SKM-1 (cell line): ENCODE data around the gene BRD9.
"Not testable (repeated sequence)": the region's sequence is repeated elsewhere in the genome, so short reads cannot be mapped to it uniquely, and the experiment has no call there.

Source experiments
- DNase-seq: peaks from one replicate; lab custom pipeline; 2025; ENCODE audit not compliant: unreplicated experiment; lab: John Stamatoyannopoulos, UW

Gene BRD9

DNA sequence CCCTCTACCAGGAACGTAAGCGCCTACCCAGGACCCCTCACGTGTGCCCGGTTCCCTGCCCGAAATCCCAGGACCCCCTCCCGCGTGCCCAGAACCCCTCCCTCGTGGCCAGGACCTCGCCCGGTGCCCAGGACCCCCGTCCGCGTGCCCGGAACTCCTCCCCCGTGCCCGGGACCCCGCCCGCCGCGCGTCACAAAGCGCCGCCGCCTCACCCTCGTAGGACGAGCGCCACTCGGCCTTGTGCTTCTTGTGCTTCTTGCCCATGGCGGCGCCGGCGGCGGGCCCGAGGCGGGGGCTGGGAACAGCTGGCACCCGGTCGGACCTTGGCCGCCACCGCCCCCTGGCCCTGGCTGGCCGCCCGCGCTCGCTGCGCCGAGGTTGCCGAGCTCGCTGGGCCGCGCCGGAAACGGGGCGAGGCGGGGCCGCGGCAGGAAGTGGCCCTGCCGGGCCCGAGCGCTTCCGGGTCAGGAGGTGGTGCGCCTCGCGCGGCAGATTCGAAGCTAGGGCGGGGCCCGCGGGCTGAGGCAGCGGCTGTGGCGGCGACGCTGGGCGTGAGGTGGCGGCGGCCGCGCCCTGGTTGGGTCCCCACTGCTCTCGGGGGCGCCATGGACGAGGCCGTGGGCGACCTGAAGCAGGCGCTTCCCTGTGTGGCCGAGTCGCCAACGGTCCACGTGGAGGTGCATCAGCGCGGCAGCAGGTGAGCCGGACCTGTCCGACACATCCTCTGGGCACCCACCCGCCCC is at the start of gene BRD9, which contains the start of gene TRIP13:
Gene BRD9 (minus strand): TSS at position 408 of the 743 bp plus-strand sequence. CDS start 144 bp downstream, at position 264.
Gene TRIP13 (plus strand): TSS at position 491 of the 743 bp plus-strand sequence. CDS start 115 bp downstream, at position 606.
- peak; percentile 39 for DNase-seq

DNA sequence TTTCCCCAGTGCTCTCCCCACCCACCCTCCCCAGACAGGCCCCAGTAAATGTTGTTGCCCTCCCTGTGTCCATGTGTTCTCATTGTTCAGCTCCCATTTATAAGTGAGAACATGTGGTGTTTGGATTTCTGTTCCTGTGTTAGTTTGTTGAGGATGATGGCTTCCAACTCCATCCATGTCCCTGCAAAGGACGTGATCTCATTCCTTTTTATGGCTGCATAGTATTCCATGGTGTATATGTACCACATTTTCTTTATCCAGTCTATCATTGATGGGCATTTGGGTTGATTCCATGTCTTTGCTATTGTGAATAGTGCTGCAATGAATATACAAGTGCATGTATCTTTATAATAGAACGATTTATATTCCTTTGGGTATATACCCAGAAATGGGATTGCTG is 48.1 kb upstream of the BRD9 start:
- not testable (repeated sequence) for DNase-seq

DNA sequence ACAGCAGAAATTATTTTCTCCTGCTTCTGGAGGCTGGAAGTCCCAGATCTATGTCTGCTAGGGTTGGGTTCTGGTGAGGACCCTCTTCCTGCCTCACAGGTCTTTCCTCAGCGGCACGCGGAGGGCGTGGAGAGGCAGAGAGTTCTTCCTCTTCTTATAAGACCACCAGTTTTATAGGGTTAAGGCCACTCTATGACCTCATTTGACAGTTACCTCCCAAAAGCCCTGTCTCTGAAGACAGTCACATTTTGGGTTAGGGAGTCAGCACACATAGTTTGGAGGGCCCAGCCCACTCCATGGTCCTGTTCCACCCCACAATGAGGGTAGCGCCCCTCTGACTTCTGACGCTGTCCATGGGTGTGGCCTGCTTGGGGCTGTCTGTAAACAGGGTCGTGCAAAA is 46.8 kb upstream of the BRD9 start:
- no peak for DNase-seq

DNA sequence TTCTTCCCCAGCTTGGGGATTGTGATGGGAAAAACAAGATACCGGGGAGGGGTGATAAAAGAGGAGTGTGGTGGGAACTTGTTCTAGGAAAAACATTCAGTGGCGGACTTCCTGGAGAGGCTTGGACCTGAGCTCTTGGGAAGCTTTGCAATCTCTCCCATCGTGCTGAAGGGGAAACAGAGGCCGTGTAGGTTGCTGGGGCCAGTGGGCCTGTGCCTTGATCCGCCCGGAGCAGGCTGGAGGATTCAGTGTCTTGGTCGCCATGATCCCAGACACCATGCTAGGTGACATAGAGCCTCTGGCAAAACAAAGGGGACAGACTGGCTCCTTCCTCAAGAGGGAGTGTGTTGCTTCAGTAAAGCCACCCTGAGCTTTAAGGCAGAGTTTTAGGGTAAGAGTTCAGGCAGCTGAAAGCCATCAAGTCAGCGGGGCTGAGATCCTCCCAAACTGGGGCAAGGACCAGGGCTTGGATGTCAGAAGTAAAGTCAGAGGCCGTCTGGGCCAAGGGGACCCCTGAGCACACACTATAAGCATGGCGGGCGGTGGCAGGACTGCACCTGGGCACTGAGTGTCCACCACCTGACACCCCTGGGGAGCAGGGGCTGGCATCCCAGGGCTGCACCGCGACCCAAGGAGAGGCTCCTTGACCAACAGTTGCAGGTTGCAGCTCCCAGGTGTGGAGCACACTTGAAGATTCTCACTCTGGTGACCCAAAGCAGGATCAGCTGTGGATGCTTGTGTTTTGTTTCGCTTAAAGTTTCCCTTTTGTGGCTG is 44.7 kb upstream of the BRD9 start:
- no peak for DNase-seq

DNA sequence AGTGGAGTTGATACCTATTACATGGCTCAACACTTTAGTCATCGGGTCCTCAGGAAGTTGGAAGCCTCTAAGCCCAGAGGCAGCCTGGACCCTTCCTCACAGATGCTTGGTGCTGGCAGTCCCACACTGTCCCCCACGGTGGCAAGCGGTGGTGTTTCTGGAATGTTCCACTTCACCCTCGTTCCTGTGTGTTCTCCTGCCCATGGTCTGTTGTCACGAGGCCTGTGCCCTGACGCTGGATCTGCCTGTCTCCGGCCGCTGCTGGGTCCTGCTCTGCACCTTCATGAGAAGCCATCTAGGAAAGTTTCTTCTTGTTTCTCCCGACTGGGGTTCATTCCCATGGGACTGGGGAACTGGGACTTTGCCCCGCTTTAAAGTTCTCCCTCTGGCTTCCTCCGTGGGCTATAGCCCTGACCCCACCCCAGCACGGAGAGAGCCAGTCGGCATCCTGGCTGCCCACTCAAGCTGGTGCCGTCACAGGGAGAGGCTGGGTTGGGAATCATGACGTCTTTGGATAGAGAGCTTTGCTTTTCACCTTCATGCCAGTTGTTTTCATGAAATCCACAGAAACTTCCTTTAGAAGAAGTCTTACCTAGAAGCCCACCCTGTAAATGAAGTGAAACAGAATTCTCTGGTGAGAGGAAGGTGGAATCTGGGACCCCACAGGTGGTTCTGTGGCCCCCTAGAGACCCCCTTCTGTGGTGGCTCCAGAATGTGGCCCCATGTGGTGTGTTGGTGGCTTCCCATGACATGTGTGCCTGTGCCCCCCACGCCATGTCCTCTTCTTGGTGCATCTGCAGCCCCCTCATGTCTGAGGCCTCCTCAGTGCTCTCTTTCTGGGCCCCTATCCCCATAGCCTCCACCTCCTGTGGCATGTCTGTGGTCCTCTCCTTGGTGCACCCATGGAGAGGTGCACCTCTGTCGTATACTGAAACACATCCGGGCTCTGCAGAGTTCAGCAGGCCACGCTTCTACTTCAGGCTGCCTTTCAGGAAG is 43.8 kb upstream of the BRD9 start:
- no peak for DNase-seq

- DNase-seq, result no peak
These were observed 43.0 kb upstream of the BRD9 start for GRCh38 chr5:935510-936084.

- not testable (repeated sequence) for DNase-seq
These were observed 41.9 kb upstream of the BRD9 start for GRCh38 chr5:934381-934967.

- DNase-seq, result not testable (repeated sequence)
These were observed 41.4 kb upstream of the BRD9 start for GRCh38 chr5:933951-934350.

DNA sequence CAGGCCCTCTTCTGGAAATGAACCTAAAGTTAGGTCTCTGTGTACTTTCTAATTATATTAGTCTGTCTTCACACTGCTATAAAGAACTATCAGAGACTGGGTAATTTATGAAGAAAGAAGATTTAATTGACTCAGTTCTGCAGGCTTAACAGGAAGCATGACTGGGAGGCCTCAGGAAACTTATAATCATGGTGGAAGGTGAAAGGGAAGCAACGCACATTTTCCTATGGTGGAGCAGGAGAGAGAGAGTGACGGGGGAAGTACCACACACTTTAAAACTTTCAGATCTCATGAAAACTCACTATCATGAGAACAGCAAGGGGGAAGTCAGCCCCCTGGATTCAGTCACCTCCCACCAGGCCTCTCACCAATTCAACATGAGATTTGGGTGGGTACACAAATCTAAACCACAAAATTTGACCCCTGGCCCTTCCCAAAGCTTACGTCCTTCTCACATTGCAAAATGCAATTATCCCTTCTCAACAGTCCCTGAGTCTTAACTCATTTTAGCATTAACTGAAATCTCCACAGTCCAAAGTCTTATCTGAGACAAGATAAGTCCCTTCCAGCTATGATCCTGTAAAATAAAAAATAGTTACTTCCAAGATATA is 40.8 kb upstream of the BRD9 start:
- DNase-seq, result no peak

- DNase-seq, result no peak
These were observed 40.1 kb upstream of the BRD9 start for GRCh38 chr5:932628-933250.

DNA sequence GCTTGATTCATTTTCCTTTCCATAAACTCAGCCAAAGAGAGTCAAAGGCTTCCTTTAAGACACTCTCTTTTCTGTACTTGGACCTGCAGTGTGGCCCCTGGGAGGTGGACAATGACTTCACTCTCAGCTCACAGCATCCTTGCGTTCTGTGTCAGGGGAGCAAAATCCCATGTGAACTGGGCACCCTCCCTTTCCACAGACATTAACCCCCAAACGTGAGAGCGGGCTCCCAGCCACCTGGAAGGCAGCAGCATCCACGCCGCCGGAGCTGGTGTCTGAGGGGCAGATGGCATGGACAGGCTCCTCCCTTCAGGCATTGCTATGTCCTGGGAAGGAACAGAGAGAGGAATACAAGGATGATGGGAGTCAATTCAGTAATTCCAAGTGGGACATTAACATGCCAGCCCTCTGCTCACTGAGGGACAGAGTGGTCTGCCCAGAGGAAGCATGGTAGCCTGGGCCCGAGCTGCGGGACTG is 39.6 kb upstream of the BRD9 start:
- DNase-seq, result no peak

DNA sequence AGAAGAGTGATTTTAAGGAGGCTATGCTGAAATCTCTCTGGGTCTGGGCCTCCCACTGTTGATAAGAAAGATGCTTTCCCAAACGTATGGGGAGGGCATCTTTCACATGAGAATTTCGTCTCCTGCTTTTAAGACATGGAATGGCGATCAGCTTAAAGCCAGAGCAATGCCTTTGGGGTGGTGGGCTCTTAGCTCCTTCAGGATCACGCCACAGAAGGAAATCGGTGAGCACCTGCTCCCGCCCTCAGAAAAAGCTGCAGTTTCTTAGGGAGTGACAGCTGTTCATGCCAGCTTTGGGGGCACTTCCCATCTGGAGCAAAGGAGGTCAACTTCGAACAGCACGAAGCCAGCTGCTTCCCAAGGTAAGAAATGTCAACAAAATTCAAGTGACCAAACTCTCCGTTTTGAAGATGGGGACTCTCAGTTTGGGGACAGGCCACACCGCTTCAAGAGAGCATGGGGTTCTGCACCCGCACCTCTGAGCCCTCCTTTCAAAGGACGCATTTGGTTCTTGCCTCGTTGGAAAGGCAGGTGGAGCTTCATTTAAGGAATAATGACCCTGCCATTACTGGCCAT is 39.1 kb upstream of the BRD9 start:
- no peak for DNase-seq

- DNase-seq, result no peak
These were observed 38.3 kb upstream of the BRD9 start for GRCh38 chr5:930866-931265.

- no peak for DNase-seq
These were observed 37.0 kb upstream of the BRD9 start for GRCh38 chr5:929596-929995.

GRCh38 chr5:929182-929581 is 36.6 kb upstream of the BRD9 start:
- DNase-seq, result not testable (repeated sequence)

GRCh38 chr5:927172-928015 is 34.8 kb upstream of the BRD9 start:
- no peak for DNase-seq

DNA sequence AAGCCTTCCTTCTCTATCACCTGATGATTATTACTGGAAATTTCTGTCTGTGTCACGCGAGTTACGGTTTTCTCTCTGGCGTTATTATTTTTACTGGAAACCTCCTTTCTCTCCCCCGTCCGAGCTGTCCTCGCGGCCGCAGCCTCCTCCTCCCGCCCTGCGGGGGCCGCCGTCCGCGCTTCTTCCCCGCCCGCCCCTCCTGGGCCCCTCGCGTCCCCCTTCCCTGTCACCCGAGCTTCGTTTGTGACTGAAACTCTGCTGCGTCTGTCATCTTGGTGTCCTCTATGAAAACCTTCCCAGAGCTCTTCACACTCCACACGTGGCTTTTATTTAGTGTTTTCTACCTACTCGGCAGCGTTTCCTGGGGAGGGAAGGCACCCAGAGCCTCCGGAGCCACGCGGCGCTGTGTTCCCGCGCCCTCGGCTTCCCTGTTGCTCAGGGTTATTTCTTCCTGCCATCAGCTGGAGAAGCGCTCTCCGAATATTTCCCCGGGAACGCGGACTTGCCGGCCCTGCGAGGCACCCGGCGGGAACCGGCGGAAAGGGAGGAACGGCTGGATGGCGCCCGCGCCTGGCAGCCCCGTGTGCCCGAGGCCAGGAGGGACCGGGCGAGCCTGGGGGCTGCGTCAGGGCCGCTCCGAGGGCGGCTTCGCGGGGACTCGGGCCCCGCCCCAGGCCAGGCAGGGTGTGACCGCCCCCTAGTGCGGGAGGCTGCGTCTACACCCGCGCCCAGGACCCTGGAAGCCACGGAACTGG is 34.0 kb upstream of the BRD9 start:
- DNase-seq, result no peak
